G401 (cell line): Measurements from ENCODE around the gene TTC16. TPM values are rescaled to one million over a fixed set of nuclear protein-coding genes. Genes with fewer than 3 reads are reported as not detected.
"Not testable (repeated sequence)": the region's sequence is repeated elsewhere in the genome, so short reads cannot be mapped to it uniquely, and the experiment has no call there.

ENCODE experiments used
- DNase-seq: peaks from one replicate; pipeline ENCODE4 v3.0.0-alpha.2; 2015; ENCODE audit warnings: low spot score
- in situ Hi-C: cut with HindIII; loops from 2 replicates; pipeline ENCODE4 v1.10.0; 2016; ENCODE audit warnings: low sequenced_read_pairs, mixed read lengths
- total RNA-seq: library from RNA; depleted of rRNA; stranded (reverse); fragments of >200 nt; shearing (Covaris generic); gene quantifications from 2 replicates; pipeline ENCODE4 v1.2.3, GENCODE V29; 2014

Gene TTC16
- total RNA-seq, 1 experiment from 2014 or later: not detected

DNA sequence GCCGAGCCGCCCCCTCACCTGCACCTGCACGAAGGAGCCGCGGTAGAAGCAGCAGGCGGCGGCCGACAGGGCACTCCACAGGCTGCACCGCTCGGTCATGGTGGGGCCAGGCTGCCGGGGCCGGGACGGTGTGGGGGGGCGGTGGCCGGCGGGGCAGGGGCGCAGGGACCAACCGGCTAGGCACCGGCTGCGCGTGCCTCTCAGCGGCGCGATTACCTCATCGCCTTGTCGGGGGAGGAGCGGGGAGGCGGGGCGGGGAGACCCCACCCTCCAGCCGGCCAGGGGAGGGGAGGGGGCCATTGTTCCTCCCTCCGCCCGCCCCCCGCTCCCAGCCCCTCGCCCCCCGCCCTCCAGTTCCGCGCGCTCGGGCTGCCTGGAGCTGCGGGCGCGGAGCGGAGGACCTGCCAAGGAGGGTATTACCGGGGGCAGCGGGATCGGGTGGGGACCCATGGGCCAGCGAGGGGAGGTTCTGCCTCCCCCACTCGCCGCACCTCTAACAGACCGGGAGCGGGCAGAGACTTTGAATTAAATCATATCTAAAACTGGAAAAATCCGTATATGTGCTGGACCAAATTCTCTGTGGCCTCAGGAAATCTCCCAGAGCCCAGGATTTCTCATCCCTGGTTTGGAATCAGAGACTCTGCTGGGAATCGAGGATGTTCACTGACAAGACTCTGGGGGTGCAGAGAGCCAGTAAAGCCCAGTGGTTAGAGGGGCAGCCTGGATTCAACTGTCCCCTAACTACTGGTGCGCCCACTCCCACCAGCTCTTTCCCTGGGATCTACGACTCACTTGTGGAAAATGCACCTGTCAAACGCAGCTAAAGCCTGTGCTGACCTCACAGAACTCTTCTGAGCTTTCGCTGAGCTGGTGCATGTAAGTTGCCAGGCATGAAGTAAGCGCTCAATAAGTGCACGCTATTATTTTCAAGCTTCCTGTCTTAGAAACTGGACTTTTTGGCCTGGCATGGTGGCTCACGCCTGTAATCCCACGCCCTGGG lies 39.5 kb downstream of the TTC16 start:
- in situ Hi-C loops: loop anchor here (25.0 kb wide), 1 partner anchor 182 kb away; the partner anchor contains the start of genes DPM2 and PIP5KL1
- peak; percentile 71 for DNase-seq

DNA sequence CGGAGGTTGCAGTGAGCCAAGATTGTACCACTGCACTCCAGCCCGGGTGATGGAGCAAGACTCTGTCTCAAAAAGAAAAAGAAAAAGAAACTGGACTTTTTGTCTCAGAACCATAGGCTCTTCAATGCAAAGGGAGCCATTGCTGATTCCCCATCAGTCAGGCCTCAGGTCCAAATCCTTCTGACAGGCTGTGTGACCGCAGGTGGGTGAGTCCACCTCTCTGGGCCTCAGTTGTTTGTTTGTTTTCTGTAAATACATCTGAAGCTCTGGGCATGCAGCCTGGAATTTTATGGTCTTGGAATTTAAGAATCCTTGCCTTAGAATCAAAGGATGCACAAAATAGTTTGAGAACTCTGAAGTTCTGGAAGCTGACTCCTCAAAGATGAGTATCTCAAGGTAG lies 40.4 kb downstream of the TTC16 start:
- in situ Hi-C loops: loop anchor here (25.0 kb wide), 1 partner anchor 181 kb away; the partner anchor contains the start of genes DPM2 and PIP5KL1
- no peak for DNase-seq

DNA sequence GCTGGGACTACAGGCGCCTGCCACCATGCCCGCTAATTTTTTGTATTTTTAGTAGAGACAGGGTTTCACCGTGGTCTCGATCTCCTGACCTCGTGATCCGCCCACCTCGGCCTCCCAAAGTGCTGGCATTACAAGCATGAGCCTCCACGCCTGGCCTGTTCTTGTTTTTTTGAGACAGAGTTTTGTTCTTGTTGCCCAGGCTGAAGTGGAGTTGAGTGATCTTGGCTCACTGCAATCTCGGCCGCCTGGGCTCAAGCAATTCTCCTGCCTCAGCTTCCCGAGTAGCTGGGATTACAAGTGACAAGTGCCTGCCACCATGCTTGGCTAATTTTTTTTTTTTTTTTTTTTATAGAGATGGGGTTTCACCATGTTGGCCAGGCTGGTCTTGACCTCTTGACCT lies 40.9 kb downstream of the TTC16 start:
- in situ Hi-C loops: loop anchor here (25.0 kb wide), 1 partner anchor 181 kb away; the partner anchor contains the start of genes DPM2 and PIP5KL1
- DNase-seq: not testable (repeated sequence)

DNA sequence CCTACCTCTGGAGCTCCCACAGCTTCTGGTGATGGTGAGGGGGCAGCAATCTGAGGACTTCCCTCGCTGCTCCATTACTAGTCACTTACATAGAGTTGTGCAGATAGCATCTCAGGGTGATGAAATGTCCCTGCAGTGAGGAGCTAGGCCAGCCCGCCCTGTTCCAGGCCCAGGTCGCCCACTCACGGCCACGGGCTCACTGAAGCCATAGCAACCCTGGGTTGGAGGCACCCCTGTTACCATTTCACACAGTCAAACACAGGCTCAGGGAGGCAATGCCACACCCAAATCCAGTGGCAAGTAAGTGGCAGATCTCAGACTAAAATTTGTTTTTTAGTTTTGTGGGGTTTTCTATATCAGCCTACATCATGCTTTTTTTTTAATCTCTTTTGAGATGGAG lies 43.0 kb downstream of the TTC16 start:
- in situ Hi-C loops: loop anchor here (25.0 kb wide), 1 partner anchor 178 kb away; the partner anchor contains the start of genes DPM2 and PIP5KL1
- DNase-seq: no peak

DNA sequence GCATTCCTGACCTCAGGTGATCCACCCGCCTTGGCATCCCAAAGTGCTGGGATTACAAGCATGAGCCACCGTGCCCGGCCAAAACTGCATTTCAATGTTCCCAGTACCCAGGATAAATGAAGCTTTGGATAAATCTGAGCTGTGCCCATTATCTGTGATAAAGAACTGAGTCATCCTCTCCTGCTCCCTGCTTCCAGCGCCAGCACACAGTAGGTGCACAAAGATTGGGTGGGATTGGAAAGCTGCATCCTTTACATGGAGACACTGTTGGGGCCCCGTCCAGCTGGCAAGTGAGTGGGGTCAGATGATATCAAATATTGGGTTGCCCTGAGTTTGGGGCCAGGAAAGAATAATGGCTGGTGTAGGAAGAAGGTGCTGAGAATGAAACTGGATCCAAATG lies 45.2 kb downstream of the TTC16 start:
- in situ Hi-C loops: loop anchor here (25.0 kb wide), 1 partner anchor 176 kb away; the partner anchor contains the start of genes DPM2 and PIP5KL1
- no peak for DNase-seq

DNA sequence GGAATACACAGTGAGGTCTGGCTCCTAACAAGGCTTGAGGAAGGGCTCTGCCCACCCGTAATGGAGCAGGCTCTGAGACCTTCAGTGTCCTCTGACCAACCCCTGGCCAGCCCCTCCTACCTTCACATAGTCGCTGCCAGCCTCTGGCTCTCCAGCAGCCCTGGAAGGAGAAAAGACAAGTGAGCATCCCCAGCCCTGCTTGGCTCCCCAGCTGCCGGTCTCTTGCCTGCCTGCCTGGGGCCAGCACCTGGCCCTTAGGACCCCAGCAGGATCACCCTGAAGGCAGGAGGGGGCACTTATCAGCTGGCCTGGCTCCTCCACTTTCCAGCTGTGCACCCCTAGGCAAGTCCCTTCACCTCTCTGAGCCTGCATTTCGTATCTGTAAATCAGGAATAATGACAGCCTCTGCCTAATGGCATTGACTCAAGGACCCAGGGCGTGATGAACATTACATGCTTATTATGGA lies 45.6 kb downstream of the TTC16 start:
- DNase-seq: no peak
- in situ Hi-C loops: loop anchor here (25.0 kb wide), 1 partner anchor 176 kb away; the partner anchor contains the start of genes DPM2 and PIP5KL1

DNA sequence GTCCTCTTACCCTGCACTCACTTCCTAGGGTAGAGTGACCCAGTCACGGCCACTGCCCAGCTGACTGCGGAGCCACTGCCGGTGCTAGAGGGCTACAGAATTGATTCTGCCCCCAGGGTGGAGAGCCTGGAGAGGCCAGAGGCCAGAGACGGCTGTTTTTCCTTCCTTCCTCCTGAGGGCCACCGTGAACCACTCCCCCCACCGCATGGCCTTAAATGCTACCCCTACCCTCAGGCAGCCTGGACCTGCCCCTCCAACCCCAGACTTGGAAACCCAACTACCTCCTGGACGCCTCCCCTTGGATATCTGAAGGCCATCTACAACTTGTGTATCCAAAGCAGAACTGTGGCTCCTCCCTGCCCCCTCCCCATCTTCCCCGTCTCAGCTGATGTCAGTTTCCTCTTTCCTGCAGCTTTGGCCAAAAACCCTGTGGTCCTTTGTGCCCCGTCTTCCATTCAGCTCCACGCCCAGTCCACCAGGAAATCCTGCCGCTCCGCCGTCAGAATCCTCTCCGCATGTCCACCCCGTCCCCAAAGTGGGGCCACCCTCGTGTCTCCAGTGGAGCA lies 46.3 kb downstream of the TTC16 start:
- DNase-seq: no peak
- in situ Hi-C loops: loop anchor here (25.0 kb wide), 1 partner anchor 175 kb away; the partner anchor contains the start of genes DPM2 and PIP5KL1

DNA sequence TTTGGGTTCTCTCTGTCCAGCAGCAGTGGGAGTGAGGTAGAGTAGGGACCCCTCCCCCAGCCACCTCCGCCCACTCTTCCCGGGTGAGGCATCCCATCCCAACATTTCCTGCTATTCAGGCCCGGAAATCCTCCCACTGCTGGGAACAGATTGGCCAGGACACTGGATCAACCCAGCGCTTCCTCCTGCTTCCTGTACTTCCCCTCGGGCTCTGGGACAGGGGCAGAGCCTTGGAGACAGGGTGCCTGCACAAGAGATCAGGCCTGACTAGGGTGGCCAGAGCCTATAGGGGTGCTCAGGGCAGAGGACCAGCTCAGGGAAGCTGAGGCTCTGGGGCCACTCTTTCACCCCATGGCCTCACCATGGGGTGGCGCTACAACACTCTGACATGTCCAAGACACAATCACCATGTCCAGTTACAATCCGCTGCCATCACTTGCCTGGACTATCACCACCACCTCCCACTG lies 48.1 kb downstream of the TTC16 start:
- in situ Hi-C loops: loop anchor here (25.0 kb wide), 1 partner anchor 173 kb away; the partner anchor contains the start of genes DPM2 and PIP5KL1
- peak; percentile 32 for DNase-seq

DNA sequence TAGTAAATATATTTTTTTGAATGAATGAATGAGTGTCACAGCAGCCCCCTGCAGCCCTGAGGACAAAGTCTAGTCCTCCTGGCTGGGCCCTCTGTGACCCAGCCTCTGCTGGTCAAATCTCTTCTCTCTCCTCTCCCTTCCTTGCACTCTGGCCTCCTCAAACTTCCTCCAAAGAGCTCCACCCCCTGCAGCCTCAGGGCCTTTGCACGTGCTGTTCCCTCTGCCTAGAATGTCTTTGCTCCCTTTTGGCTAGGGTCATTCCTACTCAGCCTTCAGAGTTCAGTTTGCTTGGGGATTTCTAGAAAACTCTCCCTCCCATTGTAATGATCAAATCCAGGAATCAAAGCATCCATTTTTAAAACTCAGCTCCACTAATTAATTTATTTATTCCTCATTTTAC lies 49.5 kb downstream of the TTC16 start:
- DNase-seq: no peak
- in situ Hi-C loops: loop anchor here (25.0 kb wide), 1 partner anchor 172 kb away; the partner anchor contains the start of genes DPM2 and PIP5KL1

DNA sequence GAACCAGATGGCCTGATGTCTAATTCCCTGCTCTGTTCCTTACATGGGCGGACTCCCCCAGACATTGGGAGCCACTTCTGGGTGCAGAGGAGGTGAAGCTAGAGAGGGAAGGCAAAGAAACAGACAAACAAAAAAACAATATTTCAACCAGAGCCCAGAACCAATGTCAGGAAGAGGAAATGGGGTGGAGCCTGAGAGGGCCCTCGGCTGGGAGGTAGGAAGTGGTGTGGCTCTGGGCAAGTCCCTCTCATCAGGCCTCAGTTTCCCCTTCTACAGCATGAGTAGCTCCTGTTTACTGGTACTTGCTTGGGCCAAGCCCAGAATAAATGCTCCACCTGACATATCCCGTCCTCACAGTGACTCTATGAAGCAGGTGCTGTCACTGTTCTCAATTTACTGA lies 51.5 kb downstream of the TTC16 start:
- in situ Hi-C loops: loop anchor here (25.0 kb wide), 1 partner anchor 170 kb away; the partner anchor contains the start of genes DPM2 and PIP5KL1
- no peak for DNase-seq

DNA sequence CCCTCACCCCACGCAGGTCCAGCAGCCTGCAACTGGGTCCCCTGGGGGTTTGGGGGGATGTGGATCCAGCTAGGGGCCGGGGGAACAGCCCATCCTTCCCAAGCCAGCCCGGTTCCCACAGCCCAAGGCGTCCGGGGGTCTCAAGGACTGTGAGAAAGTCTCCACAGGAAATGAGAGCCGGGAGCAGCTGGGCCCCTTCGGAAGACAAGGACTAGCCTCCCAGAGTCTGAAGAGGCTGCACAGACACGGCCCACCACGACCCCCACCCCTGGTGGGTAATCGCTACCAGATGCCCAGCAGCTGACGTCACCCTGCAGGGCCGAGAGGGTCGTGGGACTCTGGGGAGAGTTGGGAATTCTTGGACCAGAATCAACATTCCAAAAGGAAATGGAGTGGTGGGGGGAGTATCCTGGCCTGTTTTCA lies 52.0 kb downstream of the TTC16 start:
- no peak for DNase-seq
- in situ Hi-C loops: loop anchor here (25.0 kb wide), 1 partner anchor 169 kb away; the partner anchor contains the start of genes DPM2 and PIP5KL1

DNA sequence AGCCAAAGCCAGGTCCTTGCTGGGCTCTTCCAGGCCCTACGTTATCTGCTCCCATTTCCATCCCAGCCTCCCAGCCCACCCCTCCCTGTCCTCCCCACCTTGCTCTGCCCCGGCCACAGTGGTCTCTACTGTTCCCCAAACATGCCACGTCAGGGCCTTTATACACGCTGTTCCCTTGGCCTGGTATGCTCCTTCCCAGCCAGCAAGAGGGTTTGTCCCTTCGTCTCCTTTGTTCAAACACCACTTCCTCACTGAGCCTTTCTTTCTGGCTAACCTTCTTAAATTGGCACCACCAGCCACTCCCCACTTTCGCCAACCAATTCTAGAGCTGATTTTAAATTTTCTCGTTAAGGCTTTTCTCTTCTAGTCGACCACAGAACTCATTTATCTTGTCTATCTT lies 52.8 kb downstream of the TTC16 start:
- in situ Hi-C loops: loop anchor here (25.0 kb wide), 1 partner anchor 169 kb away; the partner anchor contains the start of genes DPM2 and PIP5KL1
- DNase-seq: no peak

DNA sequence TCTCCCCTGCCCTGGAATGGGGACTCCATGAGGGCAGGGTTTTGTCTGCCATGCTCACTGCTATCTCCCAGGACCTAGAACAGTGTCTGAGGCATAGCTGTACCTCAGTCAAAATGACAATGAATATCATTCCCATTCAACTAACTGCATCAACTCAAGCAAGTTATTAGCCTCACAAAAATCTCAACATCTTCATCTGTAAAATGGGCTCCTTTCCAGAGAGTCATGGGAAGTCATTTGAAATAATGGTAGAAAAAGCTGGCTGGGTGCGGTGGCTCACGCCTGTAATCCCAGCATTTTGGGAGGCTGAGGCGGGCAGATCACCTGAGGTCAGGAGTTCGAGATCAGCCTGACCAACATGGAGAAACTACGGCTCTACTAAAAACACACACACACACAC lies 53.2 kb downstream of the TTC16 start:
- DNase-seq: no peak
- in situ Hi-C loops: loop anchor here (25.0 kb wide), 1 partner anchor 168 kb away; the partner anchor contains the start of genes DPM2 and PIP5KL1

DNA sequence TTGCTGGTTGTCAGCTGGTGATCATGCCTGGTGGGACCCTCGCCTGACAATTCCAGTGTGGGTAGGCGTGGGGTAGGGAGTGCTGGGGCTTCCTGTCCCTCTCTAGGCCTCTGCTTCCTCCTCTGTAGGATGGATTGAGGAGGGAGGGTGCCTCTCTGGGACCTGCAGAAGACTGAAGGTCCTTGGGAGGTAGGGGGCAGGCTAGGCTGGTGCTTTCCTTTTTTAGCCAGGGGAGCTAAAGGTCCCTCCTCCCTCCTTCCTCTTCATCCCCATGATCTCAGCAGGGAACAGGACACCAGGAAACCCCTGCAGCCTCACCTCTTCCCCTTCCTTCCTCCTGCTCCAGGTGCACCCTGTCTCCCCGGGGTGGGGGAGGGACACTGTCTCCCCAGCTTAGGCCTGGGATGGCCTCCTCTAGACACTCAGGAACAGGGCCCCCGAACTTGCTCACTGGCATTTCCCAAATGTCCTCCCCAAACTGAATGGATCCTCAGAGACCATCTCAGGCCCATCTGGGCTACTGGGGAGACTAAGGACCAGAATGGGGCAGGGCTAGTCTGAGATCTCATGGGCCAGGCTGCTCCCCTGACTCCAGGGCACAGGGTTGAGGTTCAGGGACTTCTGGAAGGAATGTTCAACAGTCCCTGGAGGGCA lies 54.2 kb downstream of the TTC16 start:
- in situ Hi-C loops: loop anchor here (25.0 kb wide), 1 partner anchor 167 kb away; the partner anchor contains the start of genes DPM2 and PIP5KL1
- DNase-seq: no peak

DNA sequence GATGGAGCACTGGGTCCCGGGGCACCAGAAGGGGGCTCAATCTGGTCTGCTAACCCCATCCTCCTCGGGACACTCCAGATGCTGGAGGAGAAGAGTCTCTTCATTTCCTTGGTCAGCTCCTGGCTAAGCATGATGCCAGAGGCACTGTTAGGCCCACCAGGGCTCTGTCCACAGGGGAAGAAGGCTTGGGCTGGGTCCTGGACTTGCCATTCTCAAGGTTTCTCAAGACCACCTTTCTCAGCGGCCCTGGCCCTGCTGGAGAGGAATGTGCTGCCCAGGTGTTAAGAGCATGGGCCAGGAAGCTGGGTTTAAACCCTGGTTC lies 54.7 kb downstream of the TTC16 start:
- in situ Hi-C loops: loop anchor here (25.0 kb wide), 1 partner anchor 167 kb away; the partner anchor contains the start of genes DPM2 and PIP5KL1
- no peak for DNase-seq

DNA sequence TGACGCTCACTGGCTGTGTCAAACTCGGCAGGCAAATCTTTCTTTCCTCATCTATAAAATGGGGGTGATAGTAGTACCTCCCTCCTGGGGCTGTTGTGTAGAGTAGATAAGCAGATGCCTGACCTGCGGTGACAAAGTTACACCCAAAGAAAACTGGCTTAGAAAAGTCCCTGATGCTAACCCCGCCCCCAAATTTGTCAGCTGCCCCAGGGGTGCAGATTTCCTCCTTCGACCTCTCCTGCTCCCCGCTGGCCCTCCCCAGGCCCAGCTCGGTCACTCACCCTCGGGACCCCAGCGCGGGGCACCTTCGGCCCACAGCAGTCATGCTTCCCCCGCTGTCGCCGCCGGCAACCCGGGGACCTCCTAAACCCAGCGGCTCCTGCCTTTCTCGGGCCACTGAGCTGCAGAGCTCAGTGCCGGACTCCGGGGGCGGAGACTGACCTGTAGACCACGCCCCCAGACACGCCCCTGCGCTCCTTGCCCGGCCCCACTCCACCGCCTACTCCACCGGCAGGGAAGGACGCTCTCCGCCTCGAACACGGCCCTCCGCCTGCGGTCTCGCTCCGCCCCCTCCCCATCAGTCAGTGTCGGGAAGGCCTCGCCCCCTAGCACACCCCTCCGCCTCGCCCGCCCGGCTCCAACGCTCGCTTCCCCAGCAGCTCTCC lies 55.2 kb downstream of the TTC16 start:
- peak; percentile 93 for DNase-seq
- in situ Hi-C loops: loop anchor here (25.0 kb wide), 1 partner anchor 166 kb away; the partner anchor contains the start of genes DPM2 and PIP5KL1

DNA sequence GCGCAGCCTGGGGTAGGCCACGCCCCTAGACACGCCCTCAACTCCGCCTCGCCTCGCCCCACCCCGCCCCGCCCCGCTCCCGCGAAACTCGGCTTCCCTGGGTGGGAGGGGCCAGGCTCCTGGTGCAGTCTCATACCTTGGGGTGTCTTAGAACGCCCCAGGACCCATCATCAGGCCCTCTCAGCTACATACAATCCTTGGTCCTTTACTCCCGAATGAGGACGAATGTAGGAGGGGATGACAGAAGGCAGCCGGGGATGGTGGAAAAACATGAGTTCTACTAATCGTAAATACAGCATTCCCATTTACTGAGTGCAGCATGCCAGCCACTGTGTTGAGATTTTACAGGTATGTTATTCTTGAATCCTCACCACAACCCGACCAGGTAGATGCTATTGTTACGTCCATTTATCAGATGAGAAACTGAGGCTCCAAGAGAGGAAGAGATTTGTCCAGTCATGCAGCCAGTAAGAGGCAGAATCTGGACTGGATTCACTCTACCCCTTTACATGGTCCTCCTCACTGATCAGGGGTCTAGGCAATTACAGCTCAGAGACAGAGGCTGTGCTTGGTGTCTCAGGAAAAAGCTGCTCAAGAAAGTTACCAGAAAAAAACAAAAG lies 55.8 kb downstream of the TTC16 start:
- DNase-seq: no peak
- in situ Hi-C loops: loop anchor here (25.0 kb wide), 1 partner anchor 166 kb away; the partner anchor contains the start of genes DPM2 and PIP5KL1
